Mesendoderm (in vitro differentiated cells): ENCODE results near the gene ACOXL.

Source experiments
- DNase-seq: peaks from one replicate; pipeline ENCODE4 v3.0.0; 2013
- H2AK5ac ChIP-seq: 2 replicates; pipeline ENCODE4 v1.6.1; 2013; ENCODE audit warnings: low read length, inconsistent platforms
- H2BK120ac ChIP-seq: 2 replicates; pipeline ENCODE4 v1.6.1; 2013; ENCODE audit warnings: low read depth, mild to moderate bottlenecking, low read length, moderate library complexity, mixed read lengths
- H2BK15ac ChIP-seq: replicated peaks from 2 replicates; pipeline ENCODE4 v1.6.1; 2013; ENCODE audit warnings: low read depth, mild to moderate bottlenecking, moderate library complexity
- H2BK5ac ChIP-seq: 2 replicates; pipeline ENCODE4 v1.6.1; 2013; ENCODE audit warnings: low read length, inconsistent platforms
- H3K18ac ChIP-seq: 2 replicates; pipeline ENCODE4 v1.6.1; 2013; ENCODE audit warnings: mild to moderate bottlenecking, low read length, mixed read lengths
- H3K23ac ChIP-seq: one replicate; pipeline ENCODE4 v1.6.1; 2013; ENCODE audit warnings: low read length
- H3K27ac ChIP-seq: 2 replicates; pipeline ENCODE4 v1.5.1; 2013; ENCODE audit warnings: low read depth, mild to moderate bottlenecking, inconsistent platforms, low read length, moderate library complexity
- H3K27me3 ChIP-seq: 2 replicates; pipeline ENCODE4 v1.6.1; 2013; ENCODE audit warnings: low read length, control low read depth, mild to moderate bottlenecking, inconsistent platforms; ENCODE audit not compliant: insufficient read depth, poor library complexity
- H3K36me3 ChIP-seq: 2 replicates; pipeline ENCODE4 v1.6.1; 2013; ENCODE audit warnings: low read length, inconsistent platforms; ENCODE audit not compliant: control insufficient read depth, insufficient read depth
- H3K4ac ChIP-seq: one replicate; pipeline ENCODE4 v1.6.1; 2013; ENCODE audit warnings: low read depth, mild to moderate bottlenecking, low read length, moderate library complexity
- H3K4me1 ChIP-seq: 2 replicates; pipeline ENCODE4 v1.6.1; 2013; ENCODE audit warnings: low read depth, low read length, inconsistent platforms; ENCODE audit not compliant: control insufficient read depth
- H3K4me2 ChIP-seq: 2 replicates; pipeline ENCODE4 v1.6.1; 2013; ENCODE audit warnings: low read length
- H3K4me3 ChIP-seq: 2 replicates; pipeline ENCODE4 v1.5.1; 2013; ENCODE audit warnings: mild to moderate bottlenecking, low read length
- H3K56ac ChIP-seq: one replicate; pipeline ENCODE4 v1.6.1; 2013; ENCODE audit warnings: low read length
- H3K79me1 ChIP-seq: 2 replicates; pipeline ENCODE4 v1.6.1; 2013; ENCODE audit warnings: low read length, inconsistent platforms
- H3K79me2 ChIP-seq: 2 replicates; pipeline ENCODE4 v1.6.1; 2013; ENCODE audit warnings: mild to moderate bottlenecking, low read length; ENCODE audit not compliant: control insufficient read depth, insufficient read depth
- H3K9ac ChIP-seq: 2 replicates; pipeline ENCODE4 v1.6.1; 2013; ENCODE audit warnings: low read length, inconsistent platforms
- H4K5ac ChIP-seq: one replicate; pipeline ENCODE4 v1.6.1; 2013; ENCODE audit warnings: low read length
- H4K8ac ChIP-seq: one replicate; pipeline ENCODE4 v1.6.1; 2013; ENCODE audit warnings: low read depth, mild to moderate bottlenecking, control low read depth, low read length, moderate library complexity
- WGBS: extraction: QIAGEN DNeasy Blood & Tissue Kit; methylation state at CpG from one replicate; pipeline ENCODE4 v1.1.7; 2013; ENCODE audit warnings: low lambda C conversion rate, missing lambda C conversion rate; ENCODE audit not compliant: insufficient coverage; ENCODE audit errors: extremely low coverage; 5-methylcytosine and 5-hydroxymethylcytosine counted together

Gene ACOXL

DNA sequence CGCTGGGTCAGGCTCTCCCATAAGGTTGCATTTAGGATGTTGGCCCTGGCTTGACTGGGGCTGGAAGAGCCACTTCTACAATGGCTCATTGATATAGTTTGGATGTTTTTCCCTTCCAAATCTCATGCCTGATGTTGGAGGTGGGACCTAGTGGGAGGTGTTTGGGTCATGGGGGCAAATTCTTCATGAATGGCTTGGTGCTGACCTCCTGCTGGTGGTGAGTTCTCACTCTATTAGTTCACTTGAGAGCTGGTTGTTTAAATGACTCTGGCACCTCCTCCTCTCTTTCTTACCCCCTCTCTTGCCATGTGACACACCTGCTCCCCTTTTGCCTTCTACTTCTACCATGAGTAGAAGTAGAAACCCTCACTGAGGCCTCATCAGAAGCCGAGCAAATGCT lies 20.5 kb downstream of the ACOXL start:
- H3K36me3 ChIP-seq, result no peaks in the 10 kb centered on the region
- no peak overlapping the region for H2AK5ac ChIP-seq
- DNase-seq, result peak; percentile 75
- H4K8ac ChIP-seq, result no peak overlapping the region
- whole genome bisulfite sequencing, result no CpG with 5 or more reads among the region's 2 CpGs
- no peak overlapping the region for H2BK5ac ChIP-seq
- H3K27ac ChIP-seq, result no peak overlapping the region
- no peak overlapping the region for H3K56ac ChIP-seq
- H3K4me2 ChIP-seq, result no peak overlapping the region
- no peak overlapping the region for H3K18ac ChIP-seq
- H3K79me2 ChIP-seq, result no peaks in the 10 kb centered on the region
- no peak overlapping the region for H3K23ac ChIP-seq
- H3K9ac ChIP-seq, result no peak overlapping the region
- peaks cover 3% of the 10 kb centered on the region for H3K4me1 ChIP-seq
- H3K4me3 ChIP-seq, result no peak overlapping the region
- H3K27me3 ChIP-seq, result no peaks in the 10 kb centered on the region
- no peak overlapping the region for H3K4ac ChIP-seq
- H4K5ac ChIP-seq, result no peak overlapping the region
- no peak overlapping the region for H2BK120ac ChIP-seq
- no peaks in the 10 kb centered on the region for H3K79me1 ChIP-seq
- H2BK15ac ChIP-seq, result no peak overlapping the region

DNA sequence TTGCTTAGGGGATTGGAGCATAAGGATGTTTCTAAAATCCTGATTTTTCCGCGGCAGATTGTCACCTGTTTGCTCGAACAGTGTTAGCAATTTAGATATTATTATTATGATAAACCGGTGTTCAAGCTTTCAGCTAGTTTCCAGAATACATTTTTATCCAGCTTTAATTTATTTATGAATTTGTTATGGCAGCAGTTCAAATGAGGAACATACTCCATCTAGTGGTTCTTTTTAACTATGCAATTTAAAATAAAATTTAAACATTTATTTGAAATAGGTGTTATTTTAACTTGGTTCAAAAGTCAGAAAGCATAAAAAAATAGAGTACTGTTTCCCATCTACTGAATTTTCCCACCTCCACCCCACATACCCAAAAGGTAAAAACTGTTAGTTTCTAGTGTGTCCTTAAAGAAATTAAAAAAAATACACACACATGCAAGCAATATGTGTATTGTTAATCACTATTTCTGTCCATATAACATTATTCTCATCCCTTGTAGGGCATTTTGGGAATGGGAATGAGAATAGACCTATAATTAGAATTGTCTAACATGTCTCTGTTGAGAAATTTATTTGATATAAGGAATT lies 23.2 kb downstream of the ACOXL start:
- Histone ChIP-seq H2BK15ac (no peak overlapping the region), H4K5ac (no peak overlapping the region), H3K18ac (no peak overlapping the region), H4K8ac (no peak overlapping the region), H3K56ac (no peak overlapping the region), H2AK5ac (no peak overlapping the region), H2BK120ac (no peak overlapping the region), H2BK5ac (no peak overlapping the region), H3K4me2 (no peak overlapping the region), H3K4me1 (peaks cover 3% of the 10 kb centered on the region), H3K27me3 (no peaks in the 10 kb centered on the region), H3K4me3 (no peak overlapping the region), H3K79me2 (no peaks in the 10 kb centered on the region), H3K27ac (no peak overlapping the region), H3K79me1 (no peaks in the 10 kb centered on the region), H3K9ac (no peak overlapping the region), H3K36me3 (no peaks in the 10 kb centered on the region), H3K4ac (no peak overlapping the region), H3K23ac (no peak overlapping the region)
- DNase-seq, result no peak
- no CpG with 5 or more reads among the region's 4 CpGs for WGBS

DNA sequence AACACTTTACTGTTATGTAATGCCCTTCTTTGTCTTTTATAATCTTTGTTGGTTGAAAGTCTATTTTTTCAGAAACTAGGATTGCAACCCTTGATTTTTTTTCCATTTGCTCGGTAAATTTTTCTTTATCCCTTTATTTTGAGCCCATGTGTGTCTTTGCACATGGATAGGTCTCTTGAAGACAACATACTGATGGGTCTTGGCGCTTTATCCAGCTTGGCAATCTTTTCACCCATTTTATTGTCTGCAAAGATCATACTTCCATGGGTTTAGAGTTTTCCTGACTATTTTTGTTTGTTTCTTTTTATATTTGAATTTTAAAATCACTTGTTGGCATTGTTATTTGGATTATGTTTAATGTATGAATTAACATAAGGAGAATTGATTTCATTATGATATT lies 27.0 kb downstream of the ACOXL start:
- H3K79me1 ChIP-seq, result no peaks in the 10 kb centered on the region
- H3K79me2 ChIP-seq, result no peaks in the 10 kb centered on the region
- no peak overlapping the region for H2BK5ac ChIP-seq
- no peak overlapping the region for H3K56ac ChIP-seq
- H3K27me3 ChIP-seq, result no peaks in the 10 kb centered on the region
- no CpG with 5 or more reads among the region's 2 CpGs for WGBS
- H3K4ac ChIP-seq, result no peak overlapping the region
- H3K27ac ChIP-seq, result no peak overlapping the region
- no peaks in the 10 kb centered on the region for H3K4me1 ChIP-seq
- H2BK120ac ChIP-seq, result no peak overlapping the region
- no peak overlapping the region for H4K8ac ChIP-seq
- H3K18ac ChIP-seq, result no peak overlapping the region
- no peak overlapping the region for H3K23ac ChIP-seq
- no peak overlapping the region for H2AK5ac ChIP-seq
- no peak overlapping the region for H3K9ac ChIP-seq
- H2BK15ac ChIP-seq, result no peak overlapping the region
- no peak overlapping the region for H3K4me2 ChIP-seq
- H3K36me3 ChIP-seq, result no peaks in the 10 kb centered on the region
- no peak overlapping the region for H3K4me3 ChIP-seq
- H4K5ac ChIP-seq, result no peak overlapping the region
- no peak for DNase-seq

DNA sequence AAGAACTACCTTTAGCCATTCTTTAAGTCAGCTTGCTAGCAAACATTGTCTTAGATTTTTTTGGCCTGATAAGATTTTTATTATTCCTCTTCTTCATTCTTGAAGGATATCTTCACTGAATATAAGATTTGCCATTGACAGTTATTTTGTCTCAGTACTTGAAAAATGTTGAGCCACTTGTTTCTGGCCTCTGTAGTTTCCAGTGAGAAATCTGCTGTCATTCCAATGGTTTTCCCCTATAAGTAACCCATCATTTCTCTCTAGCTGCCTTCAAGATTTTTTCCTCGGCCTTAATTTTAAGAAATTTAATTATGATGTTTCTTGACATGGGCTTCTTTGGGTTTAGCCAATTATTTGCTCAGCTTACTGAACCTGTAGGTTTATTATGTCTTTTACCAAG lies 32.6 kb downstream of the ACOXL start:
- Histone ChIP-seq H2AK5ac (no peak overlapping the region), H4K8ac (no peak overlapping the region), H2BK120ac (no peak overlapping the region), H4K5ac (no peak overlapping the region), H3K18ac (no peak overlapping the region), H3K27ac (no peak overlapping the region), H3K23ac (no peak overlapping the region), H3K4ac (no peak overlapping the region), H3K36me3 (no peaks in the 10 kb centered on the region), H3K4me3 (no peak overlapping the region), H3K56ac (no peak overlapping the region), H3K79me2 (no peaks in the 10 kb centered on the region), H3K79me1 (no peaks in the 10 kb centered on the region), H3K4me1 (no peaks in the 10 kb centered on the region), H3K27me3 (no peaks in the 10 kb centered on the region), H3K9ac (no peak overlapping the region), H3K4me2 (no peak overlapping the region), H2BK15ac (no peak overlapping the region), H2BK5ac (no peak overlapping the region)
- no peak for DNase-seq
- no CpG with 5 or more reads among the region's 1 CpG for WGBS

DNA sequence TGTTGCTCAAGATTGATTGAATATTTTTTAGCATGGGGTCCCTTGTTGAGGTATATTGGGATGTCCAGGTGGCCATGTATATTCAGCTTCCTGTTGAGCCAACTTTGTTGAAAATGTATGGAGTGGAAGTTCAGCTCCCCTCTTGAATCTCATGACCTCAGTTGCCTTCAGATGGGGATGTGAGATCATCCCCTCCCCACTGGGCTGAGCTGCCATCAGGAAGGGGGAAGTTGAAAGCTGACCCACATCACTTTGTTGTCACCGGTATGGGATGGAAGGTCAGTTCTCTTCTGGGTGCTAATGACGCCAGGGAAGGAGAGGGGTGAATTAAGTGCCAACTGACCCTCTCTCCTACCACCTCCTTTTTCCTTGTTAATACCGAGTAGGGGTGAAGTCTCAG lies 33.9 kb downstream of the ACOXL start:
- Histone ChIP-seq H3K4ac (no peak overlapping the region), H2BK15ac (no peak overlapping the region), H4K5ac (no peak overlapping the region), H4K8ac (no peak overlapping the region), H3K9ac (no peak overlapping the region), H3K79me2 (no peaks in the 10 kb centered on the region), H2BK5ac (no peak overlapping the region), H3K4me3 (no peak overlapping the region), H2BK120ac (no peak overlapping the region), H3K4me1 (peaks cover 3% of the 10 kb centered on the region), H3K4me2 (no peak overlapping the region), H3K79me1 (no peaks in the 10 kb centered on the region), H2AK5ac (no peak overlapping the region), H3K36me3 (no peaks in the 10 kb centered on the region), H3K56ac (no peak overlapping the region), H3K23ac (no peak overlapping the region), H3K27ac (no peak overlapping the region), H3K27me3 (no peaks in the 10 kb centered on the region), H3K18ac (no peak overlapping the region)
- no peak for DNase-seq
- no CpG with 5 or more reads among the region's 3 CpGs for WGBS

GRCh38 chr2:110768591-110768990 lies 36.2 kb downstream of the ACOXL start:
- Histone ChIP-seq H3K4me2 (no peak overlapping the region), H2BK5ac (no peak overlapping the region), H4K5ac (no peak overlapping the region), H2BK15ac (no peak overlapping the region), H3K79me2 (no peaks in the 10 kb centered on the region), H4K8ac (no peak overlapping the region), H3K9ac (no peak overlapping the region), H3K56ac (no peak overlapping the region), H3K4me1 (peaks cover 5% of the 10 kb centered on the region), H2BK120ac (no peak overlapping the region), H3K23ac (no peak overlapping the region), H3K36me3 (no peaks in the 10 kb centered on the region), H3K27me3 (no peaks in the 10 kb centered on the region), H3K4me3 (no peak overlapping the region), H3K4ac (no peak overlapping the region), H2AK5ac (no peak overlapping the region), H3K79me1 (no peaks in the 10 kb centered on the region), H3K18ac (no peak overlapping the region), H3K27ac (no peak overlapping the region)
- DNase-seq, result peak; percentile 62
- WGBS, result no CpG with 5 or more reads among the region's 10 CpGs
